LNCaP clone FGC (cell line): Measurements from ENCODE around the gene PINK1.

Source experiments
- DNase-seq: peaks from one replicate; pipeline ENCODE4 v3.0.0-alpha.2; 2011; ENCODE audit warnings: low read depth
- H3K4me3 ChIP-seq: 2 replicates; pipeline ENCODE4 v1.5.1; 2011; ENCODE audit warnings: mild to moderate bottlenecking, low read depth, low read length, control low read depth
- TF ChIP-seq, protein P1 (sequence below): IDR thresholded peaks from 2 replicates; pipeline ENCODE4 v1.5.1; 2012; ENCODE audit warnings: mild to moderate bottlenecking; ENCODE audit not compliant: control insufficient read depth, insufficient read depth; ENCODE audit errors: extremely low read depth

Gene PINK1

DNA sequence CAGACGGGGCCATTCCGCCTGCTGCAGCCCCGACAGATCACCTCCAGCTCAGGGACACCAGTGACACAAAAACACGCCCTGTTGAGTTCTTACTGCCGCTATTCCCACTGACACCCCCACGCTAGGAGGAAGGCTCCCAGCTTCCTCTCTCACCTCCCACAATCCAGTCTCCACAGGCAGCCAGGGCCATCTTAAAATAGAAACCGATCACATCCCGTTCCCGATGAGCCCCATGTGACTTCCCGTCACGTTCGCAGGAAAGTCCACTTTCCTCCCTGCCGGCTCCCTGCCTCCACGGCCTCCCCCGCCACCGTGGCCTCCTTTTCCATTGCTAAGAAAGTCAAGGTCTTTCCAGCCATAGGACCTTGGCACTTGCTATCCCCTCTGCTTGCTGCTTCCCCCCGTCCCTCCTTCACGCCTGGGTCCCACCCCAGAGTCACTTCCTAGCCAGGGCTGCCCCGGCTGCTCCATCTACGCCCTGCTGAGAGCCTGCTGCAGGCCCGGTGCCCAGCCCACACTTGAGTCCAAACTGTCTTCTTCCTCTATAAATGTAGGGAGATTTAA is 51.9 kb downstream of the PINK1 start:
- no peak overlapping the region for H3K4me3 ChIP-seq
- TF ChIP-seq, protein P1, sequence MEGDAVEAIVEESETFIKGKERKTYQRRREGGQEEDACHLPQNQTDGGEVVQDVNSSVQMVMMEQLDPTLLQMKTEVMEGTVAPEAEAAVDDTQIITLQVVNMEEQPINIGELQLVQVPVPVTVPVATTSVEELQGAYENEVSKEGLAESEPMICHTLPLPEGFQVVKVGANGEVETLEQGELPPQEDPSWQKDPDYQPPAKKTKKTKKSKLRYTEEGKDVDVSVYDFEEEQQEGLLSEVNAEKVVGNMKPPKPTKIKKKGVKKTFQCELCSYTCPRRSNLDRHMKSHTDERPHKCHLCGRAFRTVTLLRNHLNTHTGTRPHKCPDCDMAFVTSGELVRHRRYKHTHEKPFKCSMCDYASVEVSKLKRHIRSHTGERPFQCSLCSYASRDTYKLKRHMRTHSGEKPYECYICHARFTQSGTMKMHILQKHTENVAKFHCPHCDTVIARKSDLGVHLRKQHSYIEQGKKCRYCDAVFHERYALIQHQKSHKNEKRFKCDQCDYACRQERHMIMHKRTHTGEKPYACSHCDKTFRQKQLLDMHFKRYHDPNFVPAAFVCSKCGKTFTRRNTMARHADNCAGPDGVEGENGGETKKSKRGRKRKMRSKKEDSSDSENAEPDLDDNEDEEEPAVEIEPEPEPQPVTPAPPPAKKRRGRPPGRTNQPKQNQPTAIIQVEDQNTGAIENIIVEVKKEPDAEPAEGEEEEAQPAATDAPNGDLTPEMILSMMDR, result no peak
- DNase-seq, result no peak

DNA sequence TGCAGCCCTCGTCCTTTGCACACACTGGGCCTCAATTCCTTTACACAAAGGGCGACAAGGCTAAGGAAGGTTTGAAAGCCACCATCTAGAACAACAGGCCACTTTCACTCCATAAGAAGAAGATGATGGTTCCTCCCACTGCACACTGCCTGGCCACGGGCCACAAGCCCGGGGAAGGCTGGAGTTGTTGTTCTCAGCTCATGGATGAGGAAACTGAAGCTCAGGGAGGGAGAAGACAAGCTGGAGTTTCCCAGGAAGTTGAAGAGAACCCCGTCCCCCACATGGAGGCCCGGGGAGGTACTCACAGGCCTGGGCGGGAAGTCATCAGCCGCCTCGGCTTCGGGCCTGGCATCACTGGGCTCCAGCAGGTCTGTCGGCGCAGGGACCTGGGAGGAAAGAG is 52.5 kb downstream of the PINK1 start:
- no peak overlapping the region for H3K4me3 ChIP-seq
- TF ChIP-seq, protein P1, result no peak
- DNase-seq, result no peak

DNA sequence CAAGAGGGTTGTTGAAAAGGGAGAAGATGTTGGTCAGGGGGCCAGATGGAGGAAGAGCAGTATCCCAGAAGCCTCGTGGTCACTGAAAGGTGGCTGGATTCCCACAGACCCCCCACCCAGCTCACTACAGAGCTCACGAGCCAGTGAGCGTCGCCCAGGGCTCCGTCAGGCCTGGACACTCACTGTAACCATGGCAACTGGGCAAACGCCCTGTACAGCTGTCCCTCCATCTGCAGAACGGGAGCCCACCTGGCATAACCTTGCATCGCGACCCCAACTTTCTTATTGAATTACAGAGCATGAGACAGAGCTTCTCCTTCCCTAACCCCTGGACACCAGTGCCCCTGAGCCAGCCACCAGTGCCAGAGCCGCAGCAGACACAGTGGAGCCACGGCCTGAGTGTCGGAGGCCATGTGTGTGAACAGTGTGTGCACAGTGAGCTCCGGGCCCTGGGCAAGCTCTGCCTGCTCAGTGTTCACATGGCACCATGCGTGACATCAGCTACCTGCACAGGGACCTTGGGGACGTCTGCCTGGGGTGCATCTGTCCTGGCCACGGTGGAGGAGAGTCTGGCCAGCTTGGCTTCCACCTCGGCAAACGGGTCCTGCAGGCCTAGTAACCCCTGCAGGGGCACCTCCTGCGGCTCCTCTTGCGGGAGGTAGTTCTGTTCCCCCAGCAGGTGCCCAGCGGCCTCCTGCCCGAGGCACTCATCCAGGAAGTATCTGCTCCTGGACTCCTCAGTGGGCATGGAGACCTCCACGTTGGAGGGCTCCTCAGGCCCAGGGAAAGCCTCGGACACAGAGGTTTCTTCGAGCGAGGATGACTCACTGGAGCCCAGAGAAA is 53.8 kb downstream of the PINK1 start:
- TF ChIP-seq, protein P1, result no peak
- no peak for DNase-seq

DNA sequence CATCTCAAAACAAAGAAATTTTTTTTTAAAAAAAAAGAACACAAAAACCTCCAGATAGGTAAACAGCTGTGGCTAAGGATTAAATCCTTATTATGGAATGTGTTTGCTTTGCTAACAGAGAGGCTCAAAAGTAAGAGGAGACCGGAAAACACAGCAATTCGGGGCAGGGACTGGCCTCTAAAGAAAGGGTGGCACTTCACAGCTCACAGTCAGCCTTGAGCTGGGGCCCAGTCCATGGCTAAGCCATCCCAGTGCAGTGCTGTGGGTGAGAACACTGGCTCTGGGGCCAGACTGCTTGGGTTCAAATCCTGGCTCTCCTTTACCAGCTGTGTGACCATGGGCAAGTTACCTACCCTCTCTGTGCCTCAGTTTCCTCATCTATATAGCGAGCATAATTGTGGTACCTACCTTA is 56.4 kb downstream of the PINK1 start:
- H3K4me3 ChIP-seq, result no peak overlapping the region
- DNase-seq, result no peak
- TF ChIP-seq, protein P1, result no peak

More for the DNA sequence above, 53.8 kb downstream of the PINK1 start:
- no peak overlapping the region for H3K4me3 ChIP-seq

DNA sequence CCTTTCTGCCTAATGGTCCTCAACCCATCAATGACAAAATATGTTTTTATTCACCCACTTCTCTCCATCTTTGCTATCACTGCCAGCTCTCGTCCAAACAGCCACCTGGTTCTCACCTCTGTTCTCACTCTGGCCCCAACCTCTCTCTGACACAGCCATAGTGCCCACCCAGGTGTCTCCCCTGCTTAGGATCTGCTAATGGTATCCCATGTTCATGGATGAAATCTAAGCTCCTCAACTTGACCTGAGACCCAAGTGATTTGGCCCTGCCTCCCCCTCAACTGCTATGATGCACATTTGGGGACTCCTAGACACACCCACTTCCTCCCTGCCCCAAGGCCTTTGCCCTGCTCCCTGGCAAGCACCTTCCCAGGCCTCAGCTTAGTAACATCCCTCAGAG is 58.6 kb downstream of the PINK1 start:
- TF ChIP-seq, protein P1, result no peak
- no peak for DNase-seq
- no peak overlapping the region for H3K4me3 ChIP-seq

DNA sequence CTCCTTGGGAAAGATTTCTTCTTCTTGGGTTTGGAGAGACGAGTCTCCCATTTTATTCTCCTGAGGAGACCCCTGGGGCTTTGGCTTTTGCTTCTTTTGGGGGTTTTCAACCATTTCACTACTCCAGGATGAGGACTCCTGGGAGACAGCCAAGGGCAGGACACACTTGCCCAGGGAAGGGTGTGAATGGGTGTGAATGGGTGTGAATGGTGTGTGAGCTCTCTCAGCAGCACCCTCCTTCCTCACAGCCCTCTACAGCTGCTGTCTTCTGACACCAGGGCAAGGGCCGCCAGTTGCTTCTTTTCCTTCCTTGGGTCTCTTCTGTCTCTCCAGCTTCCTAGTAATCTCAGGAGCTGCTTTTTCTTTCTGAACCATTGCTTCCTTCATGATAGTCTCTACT is 60.4 kb downstream of the PINK1 start:
- no peak overlapping the region for H3K4me3 ChIP-seq
- no peak for DNase-seq
- TF ChIP-seq, protein P1, result no peak
